IMR-90 (cell line): ENCODE data around the gene DPP10. TPM values are rescaled to one million over a fixed set of nuclear protein-coding genes. Genes with fewer than 3 reads are reported as not detected.

Experiments used
- ATAC-seq: fragments of 200-7000 bp; cut with Tn5 transposase; 2 replicates; pipeline ENCODE4 v1.9.1; 2020; ENCODE audit warnings: low read depth, mild to moderate bottlenecking, moderate library complexity
- BruUV-seq: library from RNA; stranded (reverse); fragments of 400-500 nt; replicated peaks from 2 replicates; lab custom pipeline; 2021; lab: Mats Ljungman, UMichigan
- CTCF ChIA-PET: fragments of 300-600 bp; formaldehyde crosslinking; extraction: SDS; loops from one replicate; lab custom pipeline; 2021; ENCODE audit warnings: antibody characterized with exemption; lab: Yijun Ruan, JAX
- POLR2A ChIA-PET: fragments of 300-600 bp; sonication (Branson Sonifier 250); formaldehyde crosslinking; loops from one replicate; lab custom pipeline; 2022; ENCODE audit warnings: antibody characterized with exemption; ENCODE audit not compliant: unreplicated experiment; lab: Charles Lee
- DNase-seq: peaks from one replicate; pipeline ENCODE4 v3.0.0; 2013
- H2AFZ ChIP-seq: replicated peaks from 2 replicates; pipeline ENCODE3; 2013; ENCODE audit warnings: low read length, mild to moderate bottlenecking; ENCODE audit not compliant: poor library complexity
- H2AK5ac ChIP-seq: 2 replicates; pipeline ENCODE4 v1.6.1; 2013; ENCODE audit warnings: low read depth, low read length, inconsistent platforms
- H2AK9ac ChIP-seq: replicated peaks from 2 replicates; pipeline ENCODE3; 2013; ENCODE audit warnings: mild to moderate bottlenecking, low read depth, low read length, moderate library complexity; ENCODE audit not compliant: poor library complexity
- H2BK120ac ChIP-seq: 2 replicates; pipeline ENCODE4 v1.6.1; 2013; ENCODE audit warnings: low read depth, low read length, inconsistent platforms
- H2BK15ac ChIP-seq: 3 replicates; pipeline ENCODE4 v1.6.1; 2013; ENCODE audit warnings: low read depth, low read length, inconsistent platforms
- H2BK20ac ChIP-seq: 2 replicates; pipeline ENCODE4 v1.6.1; 2013; ENCODE audit warnings: low read depth, mild to moderate bottlenecking, inconsistent platforms, low read length, moderate library complexity
- H2BK5ac ChIP-seq: 2 replicates; pipeline ENCODE4 v1.6.1; 2013; ENCODE audit warnings: mild to moderate bottlenecking, low read depth, low read length, inconsistent platforms; ENCODE audit not compliant: poor library complexity, severe bottlenecking
- H3K14ac ChIP-seq: replicated peaks from 2 replicates; pipeline ENCODE4 v1.6.1; 2013; ENCODE audit warnings: low read depth, low read length, inconsistent platforms
- H3K18ac ChIP-seq: 2 replicates; pipeline ENCODE4 v1.6.1; 2013; ENCODE audit warnings: low read depth, low read length, control low read depth
- H3K23ac ChIP-seq: 2 replicates; pipeline ENCODE4 v1.6.1; 2013; ENCODE audit warnings: low read depth, low read length, inconsistent platforms
- H3K27ac ChIP-seq: 2 replicates; pipeline ENCODE4 v1.5.1; 2013; ENCODE audit warnings: mild to moderate bottlenecking, control low read depth, low read length; ENCODE audit not compliant: insufficient read depth
- H3K27me3 ChIP-seq: 2 replicates; pipeline ENCODE4 v1.6.1; 2013; ENCODE audit warnings: low read length; ENCODE audit not compliant: control insufficient read depth, insufficient read depth
- H3K36me3 ChIP-seq: 2 replicates; pipeline ENCODE4 v1.6.1; 2013; ENCODE audit warnings: low read length, mixed read lengths; ENCODE audit not compliant: control insufficient read depth, insufficient read depth
- H3K4ac ChIP-seq: 2 replicates; pipeline ENCODE4 v1.6.1; 2013; ENCODE audit warnings: low read depth, low read length, inconsistent platforms
- H3K4me1 ChIP-seq: 2 replicates; pipeline ENCODE4 v1.6.1; 2013; ENCODE audit warnings: low read length, mixed read lengths; ENCODE audit not compliant: control insufficient read depth, insufficient read depth
- H3K4me2 ChIP-seq: 2 replicates; pipeline ENCODE4 v1.6.1; 2013; ENCODE audit warnings: low read depth, mild to moderate bottlenecking, control low read depth, low read length, moderate library complexity
- H3K4me3 ChIP-seq: 2 replicates; pipeline ENCODE4 v1.5.1; 2013; ENCODE audit warnings: low read depth, mild to moderate bottlenecking, control low read depth, low read length, moderate library complexity; ENCODE audit not compliant: insufficient read depth
- H3K56ac ChIP-seq: 2 replicates; pipeline ENCODE4 v1.6.1; 2013; ENCODE audit warnings: low read length, inconsistent platforms; ENCODE audit not compliant: insufficient read depth; ENCODE audit errors: extremely low read depth
- H3K79me1 ChIP-seq, 2 experiments: 2 replicates each; pipeline ENCODE4 v1.6.1; 2013; ENCODE audit warnings: low read length in 2 of 2, inconsistent platforms in 1 of 2, low read depth in 1 of 2
- H3K9ac ChIP-seq: 2 replicates; pipeline ENCODE4 v1.6.1; 2013; ENCODE audit warnings: low read depth, low read length, control low read depth
- H3K9me1 ChIP-seq: 2 replicates; pipeline ENCODE4 v1.6.1; 2013; ENCODE audit warnings: low read length, inconsistent platforms; ENCODE audit not compliant: insufficient read depth
- H3K9me3 ChIP-seq: 2 replicates; pipeline ENCODE4 v1.6.1; 2013; ENCODE audit warnings: low read length; ENCODE audit not compliant: control insufficient read depth, insufficient read depth
- H4K20me1 ChIP-seq: 2 replicates; pipeline ENCODE4 v1.6.1; 2013; ENCODE audit warnings: low read length, inconsistent platforms; ENCODE audit not compliant: insufficient read depth
- H4K5ac ChIP-seq: 2 replicates; pipeline ENCODE4 v1.6.1; 2013; ENCODE audit warnings: mild to moderate bottlenecking, low read depth, low read length, control low read depth
- H4K8ac ChIP-seq, 2 experiments: 2 replicates each; pipeline ENCODE4 v1.6.1; 2013; ENCODE audit warnings: low read depth in 2 of 2, low read length in 2 of 2, control low read depth in 1 of 2, inconsistent platforms in 1 of 2
- H4K91ac ChIP-seq: 2 replicates; pipeline ENCODE4 v1.6.1; 2013; ENCODE audit warnings: low read depth, low read length, inconsistent platforms; ENCODE audit not compliant: insufficient read depth
- BHLHE40 ChIP-seq: fragments of 150-350 bp; IDR thresholded peaks from 2 replicates; pipeline ENCODE4 v1.6.1; 2016; ENCODE audit warnings: mild to moderate bottlenecking, low read depth, low read length
- CEBPB ChIP-seq: IDR thresholded peaks from 2 replicates; pipeline ENCODE4 v1.6.1; 2012; ENCODE audit warnings: low read depth, low read length, improper control_type of control experiment
- CHD1 ChIP-seq: IDR thresholded peaks from 2 replicates; pipeline ENCODE4 v1.6.1; 2012; ENCODE audit warnings: low read depth, low read length, improper control_type of control experiment
- CTCF ChIP-seq: conservative IDR thresholded peaks from 2 replicates; pipeline ENCODE4 v1.5.1; 2012; ENCODE audit warnings: mild to moderate bottlenecking, low read depth, low read length, improper control_type of control experiment
- ELK1 ChIP-seq: fragments of 150-350 bp; IDR thresholded peaks from 2 replicates; pipeline ENCODE4 v1.6.1; 2016; ENCODE audit warnings: low read depth, mild to moderate bottlenecking, low read length, moderate library complexity, borderline replicate concordance
- FOS ChIP-seq: fragments of 150-350 bp; IDR thresholded peaks from 2 replicates; pipeline ENCODE4 v1.6.1; 2016; ENCODE audit warnings: low read depth, low read length
- MAFK ChIP-seq: IDR thresholded peaks from 2 replicates; pipeline ENCODE4 v1.6.1; 2012; ENCODE audit warnings: low read depth, low read length, improper control_type of control experiment
- MAZ ChIP-seq: IDR thresholded peaks from 2 replicates; pipeline ENCODE4 v1.6.1; 2012; ENCODE audit warnings: low read depth, mild to moderate bottlenecking, low read length, improper control_type of control experiment, moderate library complexity, borderline replicate concordance
- MXI1 ChIP-seq: IDR thresholded peaks from 2 replicates; pipeline ENCODE4 v1.6.1; 2012; ENCODE audit warnings: low read depth, mild to moderate bottlenecking, low read length, moderate library complexity, borderline replicate concordance
- NFE2L2 ChIP-seq: fragments of 150-350 bp; IDR thresholded peaks from 2 replicates; pipeline ENCODE4 v1.6.1; 2016; ENCODE audit warnings: low read depth, mild to moderate bottlenecking, low read length
- POLR2A ChIP-seq: IDR thresholded peaks from 2 replicates; pipeline ENCODE4 v1.6.1; 2012; ENCODE audit warnings: mild to moderate bottlenecking, low read depth, low read length
- RAD21 ChIP-seq: IDR thresholded peaks from 2 replicates; pipeline ENCODE4 v1.6.1; 2012; ENCODE audit warnings: low read length, improper control_type of control experiment
- RCOR1 ChIP-seq: IDR thresholded peaks from 2 replicates; pipeline ENCODE4 v1.6.1; 2012; ENCODE audit warnings: mild to moderate bottlenecking, low read length, improper control_type of control experiment; ENCODE audit not compliant: insufficient replicate concordance
- RFX5 ChIP-seq: IDR thresholded peaks from 2 replicates; pipeline ENCODE4 v1.8.0; 2012; ENCODE audit warnings: low read depth, mild to moderate bottlenecking, low read length, moderate library complexity
- SMC3 ChIP-seq: fragments of 150-350 bp; IDR thresholded peaks from 2 replicates; pipeline ENCODE4 v1.6.1; 2016; ENCODE audit warnings: low read depth, mild to moderate bottlenecking, antibody characterized with exemption, low read length, moderate library complexity
- USF2 ChIP-seq: fragments of 150-350 bp; IDR thresholded peaks from 2 replicates; pipeline ENCODE4 v1.6.1; 2017; ENCODE audit warnings: mild to moderate bottlenecking, antibody characterized with exemption, low read length, low read depth
- WGBS, 2 experiments: methylation state at CpG; one replicate each; pipeline versions ENCODE4 v1.1.5 to v1.1.7; 2013; ENCODE audit warnings: missing lambda C conversion rate in 2 of 2; ENCODE audit not compliant: insufficient read length in 1 of 2; ENCODE audit errors: extremely low coverage in 2 of 2; 5-methylcytosine and 5-hydroxymethylcytosine counted together
- dilution Hi-C: fragments of 300-500 bp; cut with HindIII; formaldehyde crosslinking; loops from one replicate; pipeline ENCODE4 v1.14.3; 2018; ENCODE audit warnings: low sequenced_read_pairs; ENCODE audit not compliant: unreplicated experiment
- in situ Hi-C: fragments of 300-500 bp; cut with MboI; formaldehyde crosslinking; loops from 3 replicates; pipeline ENCODE4 v1.14.3; 2019; ENCODE audit warnings: low sequenced_read_pairs, inconsistent platforms, mixed read lengths
- intact Hi-C: fragments of 100-400 bp; cut with micrococcal nuclease; formaldehyde crosslinking; loops from 2 replicates; pipeline ENCODE4 v1.10.0; 2022
- polyA plus RNA-seq, 3 experiments: library from polyadenylated mRNA; depleted of rRNA; stranded (reverse); fragments of >200 nt; gene quantifications; 2 replicates each; pipeline ENCODE4 v1.2.3, GENCODE V29; 2012; ENCODE audit warnings: low replicate concordance in 1 of 3
- total RNA-seq: library from RNA; depleted of rRNA; stranded (reverse); fragments of >200 nt; gene quantifications from 2 replicates; pipeline ENCODE4 v1.2.3, GENCODE V29; 2012

Gene DPP10
- total and polyA plus RNA-seq, 2 of the 4 experiments (the other 2 are of a cell fraction): not detected

- Histone ChIP-seq H3K56ac (no peak overlapping the region), H2BK15ac (no peak overlapping the region), H2BK20ac (no peak overlapping the region), H2AK5ac (no peak overlapping the region), H3K4ac (no peak overlapping the region), H3K4me2 (no peak overlapping the region), H3K79me1 (no peaks in the 10 kb centered on the region), H3K4me1 (no peaks in the 10 kb centered on the region), H3K9ac (no peak overlapping the region), H4K8ac (no peak overlapping the region), H3K4me3 (no peak overlapping the region), H4K91ac (no peak overlapping the region), H3K14ac (no peak overlapping the region), H3K27ac (no peak overlapping the region), H4K20me1 (no peaks in the 10 kb centered on the region), H4K5ac (no peak overlapping the region), H2BK120ac (no peak overlapping the region), H3K27me3 (no peaks in the 10 kb centered on the region), H3K18ac (no peak overlapping the region), H2BK5ac (no peak overlapping the region), H2AFZ (no peak overlapping the region), H3K36me3 (no peaks in the 10 kb centered on the region), H3K23ac (no peak overlapping the region), H2AK9ac (no peak overlapping the region), H3K9me1 (no peaks in the 10 kb centered on the region), H3K9me3 (no peaks in the 10 kb centered on the region)
- intact Hi-C loops (no loop called here), dilution Hi-C loops (no loop called here), in situ Hi-C loops (no loop called here)
- TF ChIP-seq RAD21 (no peak), RFX5 (no peak), MXI1 (no peak), CHD1 (no peak), MAFK (no peak), USF2 (no peak), FOS (no peak), ELK1 (no peak), POLR2A (no peak), MAZ (no peak), NFE2L2 (no peak), CTCF (no peak), CEBPB (no peak), BHLHE40 (no peak), RCOR1 (no peak), SMC3 (no peak)
- ATAC-seq (no peak), DNase-seq (no peak)
- CTCF ChIA-PET: no interaction called here
- POLR2A ChIA-PET: no interaction called here
- no TSS peak for BruUV-seq
- no CpG with 5 or more reads among the region's 1 CpG for WGBS, 2 experiments
Measured at GRCh38 chr2:115558725-115559124, 1116.3 kb downstream of the DPP10 start.
